SK-N-SH (cell line): Measurements from ENCODE around the gene CHSY1. TPM values are rescaled to one million over a fixed set of nuclear protein-coding genes. Genes with fewer than 3 reads are reported as not detected.
A peak's percentile ranks its signal among the peaks of the same experiment; 100 is the strongest.

Experiments
- CTCF ChIA-PET: fragments of 300-600, 350-600 bp; formaldehyde crosslinking; extraction: SDS; loops from one replicate; lab custom pipeline; 2021; lab: Yijun Ruan, JAX
- POLR2A ChIA-PET: fragments of 350-600 bp; sonication (Branson Sonifier 250); formaldehyde crosslinking; extraction: SDS; loops from one replicate; lab custom pipeline; 2020; ENCODE audit warnings: antibody characterized with exemption, inconsistent platforms; lab: Yijun Ruan, JAX
- DNase-seq: peaks from one replicate; pipeline ENCODE4 v3.0.0; 2012
- H2AFZ ChIP-seq: fragments of 200-600 bp; sonication (generic); 2 replicates; pipeline ENCODE4 v1.8.1; 2016; ENCODE audit warnings: antibody characterized with exemption, mild to moderate bottlenecking, low read depth
- H3F3A ChIP-seq: fragments of 200-600 bp; sonication (generic); replicated peaks from 2 replicates; pipeline ENCODE3; 2016; ENCODE audit warnings: antibody characterized with exemption, mild to moderate bottlenecking; ENCODE audit not compliant: insufficient read depth
- H3K27ac ChIP-seq, 2 experiments: fragments of 200-500 bp in 1 of 2; fragments of 200-600 bp in 1 of 2; sonication (Bioruptor generic) in 1 of 2; sonication (generic), shearing (Covaris generic) in 1 of 2; 2 replicates each; pipeline versions ENCODE4 v1.5.1 to v1.6.1; 2014 to 2016; ENCODE audit warnings: low read depth in 2 of 2, inconsistent platforms in 1 of 2, low read length in 1 of 2, mild to moderate bottlenecking in 1 of 2, mixed read lengths in 1 of 2
- H3K27me3 ChIP-seq: fragments of 200-600 bp; sonication (generic), shearing (Covaris generic); 2 replicates; pipeline ENCODE4 v1.6.1; 2016; ENCODE audit warnings: mixed run types; ENCODE audit not compliant: insufficient read depth
- H3K36me3 ChIP-seq, 2 experiments: fragments of 200-500 bp in 1 of 2; fragments of 200-600 bp in 1 of 2; sonication (Bioruptor generic) in 1 of 2; sonication (generic) in 1 of 2; replicated peaks in 1 of 2; 2 replicates each; pipeline versions ENCODE3 to v1.5.1; 2014 to 2016; ENCODE audit warnings: low read length in 1 of 2, mild to moderate bottlenecking in 1 of 2; ENCODE audit not compliant: insufficient read depth in 2 of 2, control insufficient read depth in 1 of 2
- H3K4me1 ChIP-seq, 2 experiments: fragments of 200-500 bp in 1 of 2; fragments of 200-600 bp in 1 of 2; sonication (Bioruptor generic) in 1 of 2; sonication (generic), shearing (Covaris generic) in 1 of 2; 2 replicates each; pipeline versions ENCODE4 v1.5.1 to v1.6.1; 2014 to 2016; ENCODE audit warnings: low read depth in 1 of 2, low read length in 1 of 2, mixed run types in 1 of 2; ENCODE audit not compliant: insufficient read depth in 2 of 2, control insufficient read depth in 1 of 2
- H3K4me2 ChIP-seq: fragments of 200-600 bp; sonication (generic), shearing (Covaris generic); 2 replicates; pipeline ENCODE4 v1.6.1; 2017; ENCODE audit warnings: mixed run types
- H3K4me3 ChIP-seq, 2 experiments: fragments of 200-500 bp in 1 of 2; fragments of 200-600 bp in 1 of 2; sonication (Bioruptor generic) in 1 of 2; sonication (generic), shearing (Covaris generic) in 1 of 2; 2 replicates each; pipeline versions ENCODE4 v1.5.1 to v1.8.1; 2014 to 2016; ENCODE audit warnings: low read depth in 2 of 2, inconsistent platforms in 1 of 2, low read length in 1 of 2, mild to moderate bottlenecking in 1 of 2, mixed read lengths in 1 of 2, moderate library complexity in 1 of 2
- H3K79me2 ChIP-seq: fragments of 200-600 bp; sonication (generic); 2 replicates; pipeline ENCODE4 v1.8.1; 2017; ENCODE audit warnings: mild to moderate bottlenecking; ENCODE audit not compliant: insufficient read depth
- H3K9ac ChIP-seq: fragments of 200-600 bp; sonication (generic); 2 replicates; pipeline ENCODE4 v1.6.1; 2017; ENCODE audit warnings: mixed run types
- H3K9me2 ChIP-seq: fragments of 200-600 bp; sonication (generic); 2 replicates; pipeline ENCODE4 v1.6.1; 2017; ENCODE audit warnings: mixed run types
- H3K9me3 ChIP-seq: fragments of 200-600 bp; sonication (generic); 2 replicates; pipeline ENCODE4 v1.6.1; 2017; ENCODE audit warnings: mixed run types, mild to moderate bottlenecking, moderate library complexity
- H4K20me1 ChIP-seq: fragments of 200-600 bp; sonication (generic); 2 replicates; pipeline ENCODE4 v1.6.1; 2017; ENCODE audit warnings: mild to moderate bottlenecking, mixed run types; ENCODE audit not compliant: insufficient read depth
- CHD2 ChIP-seq: fragments of 150-350 bp; IDR thresholded peaks from 2 replicates; pipeline ENCODE4 v1.6.1; 2018; ENCODE audit warnings: low read length; ENCODE audit not compliant: partially characterized antibody
- EZH2phosphoT487 ChIP-seq: fragments of 200-600 bp; sonication (generic); IDR thresholded peaks from 2 replicates; pipeline ENCODE4 v1.6.1; 2017; ENCODE audit warnings: low read depth, mixed run types, mild to moderate bottlenecking, antibody characterized with exemption, moderate library complexity, borderline replicate concordance
- FOSL2 ChIP-seq: IDR thresholded peaks from 2 replicates; pipeline ENCODE4 v1.4.0; 2012; ENCODE audit warnings: low read depth, mild to moderate bottlenecking, moderate library complexity, borderline replicate concordance
- FOXJ3 ChIP-seq: sonication (generic); formaldehyde crosslinking; IDR thresholded peaks from 2 replicates; pipeline ENCODE4 v1.5.1; 2020; ENCODE audit warnings: mild to moderate bottlenecking, missing genetic modification reagents
- MAX ChIP-seq: IDR thresholded peaks from 2 replicates; pipeline ENCODE4 v1.4.0; 2012; ENCODE audit warnings: low read depth
- NFIC ChIP-seq: IDR thresholded peaks from 2 replicates; pipeline ENCODE4 v1.4.0; 2012; ENCODE audit warnings: borderline replicate concordance
- NRF1 ChIP-seq: IDR thresholded peaks from 2 replicates; pipeline ENCODE4 v1.6.1; 2012; ENCODE audit warnings: low read depth, mild to moderate bottlenecking, low read length
- PBX3 ChIP-seq: IDR thresholded peaks from 2 replicates; pipeline ENCODE4; 2012
- RAD21 ChIP-seq: IDR thresholded peaks from 2 replicates; pipeline ENCODE4 v1.6.1; 2012; ENCODE audit warnings: mild to moderate bottlenecking, low read length
- RCOR1 ChIP-seq: fragments of 150-350 bp; IDR thresholded peaks from 2 replicates; pipeline ENCODE4 v1.6.1; 2017; ENCODE audit warnings: antibody characterized with exemption, low read length
- SIN3A ChIP-seq: IDR thresholded peaks from 2 replicates; pipeline ENCODE4 v1.6.1; 2012; ENCODE audit warnings: low read depth, mild to moderate bottlenecking, low read length, moderate library complexity, borderline replicate concordance
- TCF12 ChIP-seq: IDR thresholded peaks from 2 replicates; pipeline ENCODE4 v1.4.0; 2012
- TEAD4 ChIP-seq: IDR thresholded peaks from 2 replicates; pipeline ENCODE4 v1.4.0; 2012; ENCODE audit warnings: mild to moderate bottlenecking, borderline replicate concordance; ENCODE audit not compliant: insufficient read depth
- USF2 ChIP-seq: fragments of 150-350 bp; IDR thresholded peaks from 2 replicates; pipeline ENCODE4 v1.6.1; 2017; ENCODE audit warnings: antibody characterized with exemption, low read length, low read depth, borderline replicate concordance
- WGBS: methylation state at CpG from one replicate; pipeline ENCODE4 v1.1.6; 2017; ENCODE audit warnings: low lambda C conversion rate; 5-methylcytosine and 5-hydroxymethylcytosine counted together
- polyA plus RNA-seq, 3 experiments: library from polyadenylated mRNA; depleted of rRNA; stranded (reverse); fragments of >200 nt; gene quantifications; 2 replicates each; pipeline ENCODE4 v1.2.3, GENCODE V29; 2012

CHSY1 gene
- polyA plus RNA-seq, 1 of the 3 experiments (the other 2 are of a cell fraction) = 15.7 TPM

GRCh38 chr15:101187820-101188636 lies 63.8 kb downstream of the CHSY1 start:
- Histone ChIP-seq H3K27ac (peak overlapping the region in 1 of 2 experiments; percentile 35; a peak in 1 of 4 replicates), H3K9me2 (no peaks in the 10 kb centered on the region), H4K20me1 (peaks cover 73% of the 10 kb centered on the region), H3K27me3 (no peaks in the 10 kb centered on the region), H3K4me1 (peaks cover 17 to 37% of the 10 kb centered on the region in 2 experiments; a peak in 3 of 4 replicates), H3K9me3 (no peaks in the 10 kb centered on the region), H2AFZ (no peak overlapping the region), H3K36me3 (peaks cover 7 to 8% of the 10 kb centered on the region in 2 experiments), H3K4me2 (peak overlapping the region; percentile 29; the same call in 1 of the 2 replicates), H3K79me2 (peaks cover 96% of the 10 kb centered on the region), H3K9ac (no peak overlapping the region), H3K4me3 (no peak overlapping the region), H3F3A (no peaks in the 10 kb centered on the region)
- ChIA-PET CTCF (interaction anchor here (0.9 kb wide), 1 partner anchor 99 kb away, joined by 3 read pairs; no protein-coding TSS in a partner anchor), POLR2A (no interaction called here)
- no peak for DNase-seq
- TF ChIP-seq PBX3 (no peak), FOSL2 (no peak), USF2 (no peak), RAD21 (no peak), RCOR1 (no peak), MAX (no peak), FOXJ3 (CRISPR knock-in tag) (no peak), TEAD4 (no peak), CHD2 (no peak)
- 90% methylated on average over 18 of the region's 18 CpGs for WGBS

GRCh38 chr15:101185770-101186169 lies 66.1 kb downstream of the CHSY1 start:
- WGBS = 93% methylated on average over 5 of the region's 5 CpGs
- H3K27ac ChIP-seq = no peak overlapping the region; a peak in 1 of 4 replicates
- CTCF ChIA-PET = interaction anchor here (1.0 kb wide), 1 partner anchor 64 kb away, joined by 3 read pairs; no protein-coding TSS in a partner anchor
- H3K36me3 ChIP-seq = peaks cover 12 to 16% of the 10 kb centered on the region in 2 experiments
- H3K4me2 ChIP-seq = no peak overlapping the region
- DNase-seq = no peak
- H3K9me3 ChIP-seq = no peaks in the 10 kb centered on the region
- POLR2A ChIA-PET = interaction anchor here (0.7 kb wide), 1 partner anchor 58 kb away, joined by 6 read pairs; no protein-coding TSS in a partner anchor
- peaks cover 51% of the 10 kb centered on the region for H4K20me1 ChIP-seq
- no peak overlapping the region for H3K9ac ChIP-seq
- H3F3A ChIP-seq = no peaks in the 10 kb centered on the region
- peaks cover 96% of the 10 kb centered on the region for H3K79me2 ChIP-seq
- H3K27me3 ChIP-seq = no peaks in the 10 kb centered on the region
- no peak overlapping the region for H2AFZ ChIP-seq
- H3K9me2 ChIP-seq = no peaks in the 10 kb centered on the region
- TF ChIP-seq RAD21 = no peak
- TF ChIP-seq SIN3A = no peak
- TF ChIP-seq NRF1 = no peak
- TF ChIP-seq NFIC = no peak
- no peak for TF ChIP-seq EZH2phosphoT487
- no peak for TF ChIP-seq TCF12
- no peak for TF ChIP-seq PBX3
- H3K4me3 ChIP-seq = no peak overlapping the region
- peaks cover 17 to 29% of the 10 kb centered on the region in 2 experiments; a peak in 3 of 4 replicates for H3K4me1 ChIP-seq
